NCI-H1436 (cell line): ENCODE measurements around the gene CLASP2.
"Not testable (repeated sequence)": the region's sequence is repeated elsewhere in the genome, so short reads cannot be mapped to it uniquely, and the experiment has no call there.

Experiments
- DNase-seq: peaks from one replicate; lab custom pipeline; 2025; lab: John Stamatoyannopoulos, UW

The CLASP2 gene

DNA sequence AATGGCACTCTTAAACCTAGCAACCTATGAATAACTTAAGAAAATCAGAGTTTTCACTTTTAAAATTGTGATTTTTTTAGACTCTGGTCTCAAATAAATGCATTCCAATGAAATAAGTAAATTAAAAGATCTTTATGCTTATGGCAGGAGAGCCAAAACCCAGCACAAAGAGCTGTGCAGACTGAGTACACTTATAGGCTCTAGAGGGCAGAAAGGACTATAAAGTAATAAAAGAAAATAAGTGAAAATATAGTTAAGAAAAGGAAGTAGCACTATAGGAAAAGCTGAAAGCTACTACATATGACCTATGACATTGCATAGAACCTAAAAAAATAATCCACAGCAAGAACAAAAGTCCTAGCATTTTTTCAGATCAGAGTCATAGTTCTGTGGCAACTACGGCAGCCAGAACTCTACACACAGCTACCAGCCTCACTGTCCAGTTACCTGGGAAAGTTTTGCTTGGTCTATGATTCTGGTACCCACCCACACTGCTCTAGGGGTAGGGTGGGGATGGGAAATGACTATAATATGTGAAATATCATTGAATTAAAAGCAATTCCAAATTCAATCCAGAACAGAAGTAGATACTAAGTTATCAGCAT lies 30.5 kb downstream of the CLASP2 start:
- DNase-seq: no peak

GRCh38 chr3:33682770-33683169 lies 35.3 kb downstream of the CLASP2 start:
- DNase-seq: no peak

- no peak for DNase-seq
These were observed 36.4 kb downstream of the CLASP2 start for GRCh38 chr3:33681667-33682066.

DNA sequence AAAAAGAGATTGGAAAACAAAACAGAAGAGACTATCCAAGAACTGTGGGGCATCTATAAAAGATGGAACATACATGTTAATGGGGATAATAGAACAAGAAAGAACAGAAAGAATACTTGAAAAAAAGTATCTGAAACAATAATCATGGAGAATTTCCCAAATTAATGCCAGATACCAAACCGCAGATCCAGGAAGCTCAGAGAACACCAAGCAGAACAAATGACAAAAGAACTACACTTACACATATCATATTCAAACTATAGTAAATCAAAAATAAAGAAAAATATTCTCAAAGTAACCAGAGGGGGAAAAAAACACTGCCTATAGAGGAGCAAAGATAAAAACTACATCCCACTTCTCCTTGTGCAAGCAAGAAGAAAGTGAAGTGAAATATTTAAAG lies 40.0 kb downstream of the CLASP2 start:
- no peak for DNase-seq

- not testable (repeated sequence) for DNase-seq
These were observed 44.6 kb downstream of the CLASP2 start for GRCh38 chr3:33673436-33673835.

DNA sequence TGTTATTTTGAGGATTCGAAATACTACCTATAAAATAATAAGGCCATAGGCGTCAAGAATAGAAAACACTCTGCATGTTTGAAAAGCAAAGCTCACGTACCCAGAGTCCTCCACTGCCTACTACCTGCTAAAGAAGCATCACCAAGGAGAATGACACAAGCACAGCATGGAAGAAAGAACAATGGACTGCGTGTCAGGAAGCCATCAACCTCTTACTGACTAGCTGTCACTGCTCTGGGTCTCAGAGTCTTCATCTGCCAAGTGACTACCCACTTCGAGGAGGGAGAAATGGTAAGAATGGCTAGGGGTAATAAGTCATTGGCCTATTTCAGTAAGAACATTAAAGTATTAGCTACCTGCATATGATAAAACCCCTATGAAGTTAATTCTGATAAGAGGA lies 49.4 kb downstream of the CLASP2 start:
- no peak for DNase-seq

- DNase-seq: no peak
These were observed 52.8 kb downstream of the CLASP2 start for GRCh38 chr3:33665294-33665693.

- no peak for DNase-seq
These were observed 53.9 kb downstream of the CLASP2 start for GRCh38 chr3:33664195-33664594.

DNA sequence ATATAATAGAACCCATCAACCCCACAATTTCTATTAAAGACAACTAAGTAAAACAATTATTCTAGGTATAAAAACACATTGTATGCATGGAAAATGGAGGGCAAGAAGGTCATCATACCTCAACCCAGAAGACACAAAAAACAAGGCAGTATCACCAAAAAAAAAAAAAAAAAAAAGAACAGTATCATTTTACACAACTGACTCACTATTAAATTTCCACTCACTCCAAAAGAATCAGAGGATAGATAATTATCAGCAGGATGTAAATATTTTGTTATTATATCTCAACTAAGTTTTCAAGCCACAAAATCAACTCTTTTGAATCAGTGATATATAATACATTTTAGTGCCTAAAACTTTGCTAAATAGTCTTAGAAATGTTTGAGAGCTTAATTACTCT lies 55.0 kb downstream of the CLASP2 start:
- DNase-seq: no peak

- no peak for DNase-seq
These were observed 58.1 kb downstream of the CLASP2 start for GRCh38 chr3:33659856-33660434.

DNA sequence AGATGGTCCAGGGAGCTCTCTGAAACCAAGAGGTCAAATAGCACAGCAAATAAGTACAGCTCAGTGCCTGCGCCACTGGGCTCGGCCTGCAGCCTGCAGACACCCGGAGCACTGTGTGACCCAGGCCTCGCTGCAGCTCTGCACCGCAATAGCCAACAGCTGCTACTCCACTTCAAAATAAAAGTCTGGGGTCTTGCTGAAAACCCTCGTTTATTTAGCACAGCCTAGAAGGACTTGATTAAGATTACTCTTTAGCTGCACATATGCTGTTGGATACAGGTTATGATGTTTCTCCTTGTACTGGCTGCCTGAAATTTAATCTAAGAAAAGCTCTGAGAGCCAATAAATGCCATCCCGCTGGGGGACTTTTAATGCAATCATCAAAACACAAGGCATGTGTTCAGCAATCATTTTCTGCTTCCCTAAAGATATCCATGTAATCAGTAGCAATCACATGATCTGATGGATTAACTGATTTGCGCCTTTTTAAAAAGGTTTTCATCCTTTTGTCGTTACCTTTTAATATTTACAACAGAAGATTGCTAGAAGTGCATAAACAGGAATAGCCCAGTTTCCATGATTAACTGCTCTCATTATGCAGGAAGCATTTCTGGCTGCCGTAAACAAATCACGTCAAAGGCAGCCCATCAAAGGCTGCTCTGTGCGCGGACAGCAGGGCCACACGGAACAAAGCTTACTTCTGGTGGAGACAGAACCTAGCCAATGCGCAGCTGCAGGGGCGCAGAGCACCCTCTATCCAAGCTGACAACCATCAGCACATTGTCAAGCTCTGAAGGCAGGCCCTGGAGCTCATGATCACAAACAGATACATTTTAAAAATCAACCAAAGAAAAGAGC lies 58.8 kb downstream of the CLASP2 start:
- peak; percentile 11 for DNase-seq

DNA sequence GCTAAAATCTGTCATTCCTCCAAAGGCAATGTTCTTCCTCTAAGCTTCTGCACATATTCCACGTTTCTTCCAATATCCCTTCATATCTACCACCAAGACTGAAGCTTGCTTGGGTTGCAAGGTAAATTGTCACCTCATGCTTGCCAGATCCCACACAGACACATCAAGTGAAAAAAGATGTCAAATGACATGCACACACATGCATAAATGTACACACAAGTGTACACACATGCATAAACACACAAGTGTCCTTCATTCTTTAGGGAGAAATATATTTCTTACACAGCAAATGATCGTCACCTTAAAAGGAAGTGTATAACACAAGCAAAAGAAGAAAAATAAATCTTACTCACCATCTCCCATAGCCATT lies 59.4 kb downstream of the CLASP2 start:
- no peak for DNase-seq

DNA sequence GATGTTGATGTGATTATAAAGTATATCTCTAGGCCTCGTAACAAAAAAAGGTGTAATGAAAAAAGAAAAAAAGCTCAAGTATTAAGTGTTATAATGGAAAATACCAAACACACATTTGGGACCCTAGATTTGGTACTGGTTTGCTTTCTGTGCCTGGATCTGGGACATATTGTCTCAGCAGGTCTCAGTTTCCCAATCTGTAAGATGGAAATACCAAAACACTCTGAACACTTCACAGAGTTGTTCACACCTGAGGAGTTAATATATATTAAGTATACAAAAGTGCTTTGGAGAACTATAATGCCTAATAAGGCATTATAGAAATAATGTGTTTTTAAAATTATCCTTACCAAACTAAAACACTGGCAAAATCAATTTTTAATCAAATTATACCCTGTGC lies 60.0 kb downstream of the CLASP2 start:
- no peak for DNase-seq

GRCh38 chr3:33652736-33653135 lies 65.3 kb downstream of the CLASP2 start:
- no peak for DNase-seq

DNA sequence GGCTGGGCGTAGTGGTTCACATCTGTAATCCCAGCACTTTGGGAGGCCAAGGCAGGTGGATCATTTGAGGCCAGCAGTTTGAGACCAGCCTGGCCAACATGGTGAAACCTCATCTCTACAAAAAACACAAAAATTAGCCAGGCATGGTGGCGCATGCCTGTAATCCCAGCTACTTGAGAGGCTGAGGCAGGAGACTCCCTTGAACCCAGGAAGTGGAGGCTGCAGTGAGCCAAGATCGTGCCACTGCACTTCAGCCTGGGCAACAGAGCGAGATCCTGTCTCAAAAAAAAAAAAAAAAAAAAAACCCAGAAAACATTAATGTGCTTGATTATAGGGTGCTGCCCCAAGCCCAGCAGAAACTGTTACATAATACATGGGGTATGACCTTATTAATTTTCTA lies 67.0 kb downstream of the CLASP2 start:
- DNase-seq: not testable (repeated sequence)

DNA sequence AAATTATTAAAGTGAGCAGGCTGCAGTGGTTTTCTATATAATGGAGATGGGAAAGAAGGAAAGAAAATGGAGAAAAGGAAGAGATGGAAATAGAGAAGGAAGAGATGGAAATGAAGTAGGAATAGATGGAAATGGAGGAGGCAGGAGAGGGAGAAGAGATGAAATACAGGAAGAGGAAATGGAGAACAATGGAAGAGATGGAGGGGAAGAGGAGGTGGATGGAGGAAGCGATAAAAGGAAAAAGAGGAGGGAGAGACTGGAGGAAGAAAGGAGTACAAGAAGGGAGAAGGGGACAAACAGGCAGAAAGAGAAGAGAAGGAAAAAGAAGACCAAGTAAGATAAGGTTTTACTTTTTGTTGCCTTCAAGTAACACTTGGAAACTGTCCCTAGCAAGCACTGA lies 67.6 kb downstream of the CLASP2 start:
- DNase-seq: no peak

- DNase-seq: no peak
These were observed 69.3 kb downstream of the CLASP2 start for GRCh38 chr3:33648793-33649192.

DNA sequence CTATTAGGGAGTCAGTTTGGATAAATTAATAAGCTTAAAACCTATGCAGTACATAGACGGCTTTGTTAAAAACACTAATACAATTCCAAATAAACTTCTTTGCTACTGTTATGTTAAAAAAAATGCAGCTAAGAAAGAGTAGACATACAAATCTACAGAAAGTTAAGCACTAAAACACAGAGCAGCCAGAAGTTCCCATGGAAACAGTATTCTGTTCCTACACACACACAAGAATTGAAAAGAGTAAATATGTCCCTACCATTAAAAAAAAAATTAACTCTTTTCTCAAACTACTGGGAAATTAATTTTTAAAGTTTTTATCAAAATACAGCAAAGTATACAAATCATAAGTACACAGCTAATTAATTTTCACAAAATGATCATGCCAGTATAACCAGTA lies 71.6 kb downstream of the CLASP2 start:
- DNase-seq: no peak

DNA sequence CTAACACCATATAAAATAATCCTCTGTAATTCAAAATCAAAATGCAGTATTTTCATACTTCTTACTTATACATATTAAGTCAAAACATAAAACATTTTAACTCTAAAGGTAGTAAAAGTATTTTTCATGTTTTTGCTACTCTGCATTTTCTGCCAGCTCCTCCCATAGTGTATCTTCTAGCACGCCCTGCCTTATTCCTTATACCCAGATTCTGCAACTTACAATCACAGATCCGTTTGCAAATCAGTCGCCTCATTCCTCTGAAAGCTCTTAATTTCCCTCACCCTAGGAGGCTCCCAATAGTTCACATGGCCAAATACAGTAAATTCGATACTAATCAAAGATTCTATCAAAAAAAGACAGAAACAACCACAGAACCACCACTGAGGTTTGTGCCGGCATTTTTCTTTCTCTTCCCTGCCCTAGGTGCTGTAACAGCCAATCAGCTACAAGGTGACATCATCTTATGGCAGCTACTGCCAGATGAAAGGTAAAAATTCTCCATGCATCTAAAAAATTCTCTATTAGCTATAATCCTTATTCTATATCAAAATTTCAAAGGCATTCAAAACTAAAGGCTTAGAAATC lies 72.9 kb downstream of the CLASP2 start:
- peak; percentile 7 for DNase-seq

DNA sequence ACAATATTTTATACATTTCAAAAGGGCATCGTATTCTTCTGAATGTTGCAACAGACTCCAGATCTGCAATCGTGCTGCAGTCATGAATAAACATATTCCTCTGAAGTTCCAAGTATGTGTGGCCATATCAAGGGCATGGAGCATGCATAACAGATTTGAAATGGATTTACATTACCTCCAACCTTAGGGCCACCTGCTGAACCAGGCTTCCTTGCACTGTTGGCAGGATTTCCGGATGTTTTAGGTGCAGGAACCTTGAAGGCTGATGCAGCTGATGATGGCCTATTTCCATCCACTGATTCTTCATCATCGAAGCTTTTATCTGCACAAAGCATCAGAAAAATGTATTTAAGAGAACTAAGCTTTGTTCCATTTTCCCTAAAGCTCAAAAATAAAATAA lies 73.5 kb downstream of the CLASP2 start:
- DNase-seq: no peak

- DNase-seq: no peak
These were observed 75.2 kb downstream of the CLASP2 start for GRCh38 chr3:33642806-33643205.

DNA sequence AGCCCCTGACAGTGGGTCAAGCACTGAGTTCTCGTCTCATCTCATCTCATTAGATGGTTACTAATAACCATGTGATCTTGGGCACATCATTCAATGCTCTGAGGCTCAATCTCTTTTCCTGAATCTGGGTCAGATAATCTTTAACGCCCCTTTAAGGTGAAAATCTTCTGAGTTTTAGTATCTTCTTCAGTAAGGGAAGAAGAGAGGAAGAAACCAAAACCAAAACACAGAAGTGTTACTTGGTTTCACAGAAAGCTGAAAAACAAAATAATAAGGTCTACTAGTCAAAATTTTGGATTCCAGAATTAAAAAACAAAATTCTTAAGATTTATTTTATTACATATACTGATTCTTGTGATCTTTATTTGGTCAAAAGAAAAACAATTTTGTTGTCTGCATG lies 78.2 kb downstream of the CLASP2 start:
- no peak for DNase-seq

DNA sequence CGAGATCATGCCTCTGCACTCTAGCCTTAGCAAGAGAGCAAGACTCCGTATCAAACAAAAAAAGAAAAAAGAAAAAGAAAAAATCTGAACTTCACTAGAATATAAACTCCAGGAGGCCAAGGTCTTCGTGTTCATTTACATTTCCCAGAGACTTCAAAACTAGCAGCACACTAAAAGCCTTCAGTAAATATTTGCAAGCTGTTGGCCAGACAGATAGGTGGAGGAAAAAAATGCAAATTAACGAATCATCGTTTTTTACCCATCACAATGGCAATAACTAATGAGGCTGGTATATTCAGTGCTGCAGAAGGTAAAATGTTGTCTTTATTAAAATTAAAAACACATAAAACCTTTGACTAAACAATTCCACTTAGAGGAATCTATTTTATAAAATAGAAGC lies 80.6 kb downstream of the CLASP2 start:
- DNase-seq: no peak
